ENCODE data around the gene RYK.
"Not testable (repeated sequence)": the region's sequence is repeated elsewhere in the genome, so short reads cannot be mapped to it uniquely, and the experiment has no call there.

The RYK gene

GRCh38 chr3:134205451-134205850 lies 45.2 kb downstream of the RYK start:
- H3K27me3 ChIP-seq (ENCODE audit: control insufficient read depth, insufficient read depth, low read length) = no peaks in the 10 kb centered on the region
- no peak overlapping the region for H3K27ac ChIP-seq
- H3K9me3 ChIP-seq (ENCODE audit: control insufficient read depth, low read length) = no peaks in the 10 kb centered on the region
- no peak overlapping the region for H3K4me2 ChIP-seq (ENCODE audit: low read length)
- peaks cover 12% of the 10 kb centered on the region for H3K79me2 ChIP-seq
- H2AFZ ChIP-seq = no peak overlapping the region
- no peak for TF ChIP-seq CTCF (IDR thresholded peaks at IDR 0.05)
- H3K9ac ChIP-seq = no peak overlapping the region
- no peaks in the 10 kb centered on the region for H3K36me3 ChIP-seq (ENCODE audit: control insufficient read depth, insufficient read depth, low read length)
- no peak overlapping the region for H3K4me3 ChIP-seq (ENCODE audit: low read depth, low read length)
- no peaks in the 10 kb centered on the region for H3K4me1 ChIP-seq

GRCh38 chr3:134201201-134202130 lies 49.2 kb downstream of the RYK start:
- Histone ChIP-seq H3K4me2 (ENCODE audit: low read length) (no peak overlapping the region), H2AFZ (no peak overlapping the region), H3K4me1 (no peaks in the 10 kb centered on the region), H3K27me3 (ENCODE audit: control insufficient read depth, insufficient read depth, low read length) (no peaks in the 10 kb centered on the region), H3K4me3 (ENCODE audit: low read depth, low read length) (no peak overlapping the region), H3K9me3 (ENCODE audit: control insufficient read depth, low read length) (no peaks in the 10 kb centered on the region), H3K79me2 (peaks cover 9% of the 10 kb centered on the region), H3K27ac (no peak overlapping the region), H3K9ac (no peak overlapping the region), H3K36me3 (ENCODE audit: control insufficient read depth, insufficient read depth, low read length) (no peaks in the 10 kb centered on the region)
- no peak for TF ChIP-seq CTCF (IDR thresholded peaks at IDR 0.05)

DNA sequence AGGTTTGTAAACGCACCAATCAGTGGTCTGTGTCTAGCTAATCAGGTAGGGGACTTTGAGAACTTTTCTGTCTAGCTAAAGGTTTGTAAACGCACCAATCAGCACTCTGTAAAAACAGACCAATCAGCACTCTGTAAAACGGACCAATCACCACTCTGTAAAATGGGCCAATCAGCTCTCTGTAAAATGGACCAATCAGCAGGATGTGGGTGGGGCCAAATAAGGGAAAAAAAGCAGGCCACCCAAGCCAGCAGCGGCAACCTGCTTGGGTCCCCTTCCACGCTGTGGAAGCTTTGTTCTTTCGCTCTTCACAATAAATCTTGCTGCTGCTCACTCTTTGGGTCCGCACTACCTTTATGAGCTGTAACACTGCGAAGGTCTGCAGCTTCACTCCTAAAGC lies 50.8 kb downstream of the RYK start:
- H3K4me3 ChIP-seq (ENCODE audit: low read depth, low read length); H3K36me3 ChIP-seq (ENCODE audit: control insufficient read depth, insufficient read depth, low read length); H3K4me2 ChIP-seq (ENCODE audit: low read length); H3K27ac ChIP-seq; H3K79me2 ChIP-seq; H3K9me3 ChIP-seq (ENCODE audit: control insufficient read depth, low read length); H3K9ac ChIP-seq; H2AFZ ChIP-seq; H3K27me3 ChIP-seq (ENCODE audit: control insufficient read depth, insufficient read depth, low read length); H3K4me1 ChIP-seq: not testable (repeated sequence)

GRCh38 chr3:134199240-134199639 lies 51.4 kb downstream of the RYK start:
- Histone ChIP-seq H3K27me3 (ENCODE audit: control insufficient read depth, insufficient read depth, low read length) (no peaks in the 10 kb centered on the region), H3K4me2 (ENCODE audit: low read length) (no peak overlapping the region), H3K27ac (no peak overlapping the region), H2AFZ (no peak overlapping the region), H3K4me1 (no peaks in the 10 kb centered on the region), H3K9me3 (ENCODE audit: control insufficient read depth, low read length) (no peaks in the 10 kb centered on the region), H3K79me2 (peaks cover 2% of the 10 kb centered on the region), H3K4me3 (ENCODE audit: low read depth, low read length) (no peak overlapping the region), H3K36me3 (ENCODE audit: control insufficient read depth, insufficient read depth, low read length) (no peaks in the 10 kb centered on the region), H3K9ac (no peak overlapping the region)
- no peak for TF ChIP-seq CTCF (IDR thresholded peaks at IDR 0.05)

DNA sequence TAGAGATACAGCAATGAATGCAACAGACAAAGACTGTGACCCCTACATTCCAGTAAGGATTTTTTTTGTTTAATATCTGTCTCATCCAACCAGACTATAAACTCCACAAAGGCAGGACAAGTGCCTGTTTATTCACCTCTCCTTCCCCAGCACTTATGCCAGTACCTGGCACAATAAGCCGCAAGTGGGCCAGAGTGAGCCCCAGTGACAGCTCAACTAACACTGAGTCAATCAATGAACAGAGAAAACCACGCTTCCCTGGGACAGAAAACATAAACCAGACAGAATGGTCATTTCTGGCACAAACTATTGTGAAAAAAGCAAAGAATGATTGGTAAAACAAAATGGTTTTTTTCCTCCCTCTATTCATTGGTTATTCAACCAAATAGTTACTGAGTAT lies 52.2 kb downstream of the RYK start:
- Histone ChIP-seq H2AFZ (no peak overlapping the region), H3K4me2 (ENCODE audit: low read length) (no peak overlapping the region), H3K4me1 (no peaks in the 10 kb centered on the region), H3K36me3 (ENCODE audit: control insufficient read depth, insufficient read depth, low read length) (no peaks in the 10 kb centered on the region), H3K27me3 (ENCODE audit: control insufficient read depth, insufficient read depth, low read length) (no peaks in the 10 kb centered on the region), H3K9me3 (ENCODE audit: control insufficient read depth, low read length) (no peaks in the 10 kb centered on the region), H3K27ac (no peak overlapping the region), H3K9ac (no peak overlapping the region), H3K79me2 (peaks cover 2% of the 10 kb centered on the region), H3K4me3 (ENCODE audit: low read depth, low read length) (no peak overlapping the region)
- TF ChIP-seq CTCF (IDR thresholded peaks at IDR 0.05) = no peak

All from parathyroid adenoma (tissue), 2 donors.